GM19372 (cell line): ENCODE measurements around the gene ESPNL.
"Not testable (repeated sequence)": the region's sequence is repeated elsewhere in the genome, so short reads cannot be mapped to it uniquely, and the experiment has no call there.

Experiments
- ATAC-seq: cut with Tn5 transposase; IDR thresholded peaks from one replicate; pipeline ENCODE4 v1.9.1; 2021; ENCODE audit warnings: mild to moderate bottlenecking, low read depth, moderate library complexity; ENCODE audit not compliant: unreplicated experiment

ESPNL gene

GRCh38 chr2:238166391-238167343 lies 66.5 kb downstream of the ESPNL start:
- ATAC-seq: no peak

- ATAC-seq: no peak
Observed at GRCh38 chr2:238167344-238167715, 67.2 kb downstream of the ESPNL start.

- no peak for ATAC-seq
Observed at GRCh38 chr2:238167761-238168160, 67.6 kb downstream of the ESPNL start.

GRCh38 chr2:238168196-238169047 lies 68.3 kb downstream of the ESPNL start:
- ATAC-seq: no peak

GRCh38 chr2:238169048-238169707 lies 69.0 kb downstream of the ESPNL start:
- no peak for ATAC-seq

GRCh38 chr2:238169708-238170251 lies 69.6 kb downstream of the ESPNL start:
- no peak for ATAC-seq

- ATAC-seq: no peak
Observed at GRCh38 chr2:238170386-238171071, 70.4 kb downstream of the ESPNL start.

GRCh38 chr2:238171072-238171431 lies 70.9 kb downstream of the ESPNL start:
- not testable (repeated sequence) for ATAC-seq

- ATAC-seq: no peak
Observed at GRCh38 chr2:238171575-238172187, 71.5 kb downstream of the ESPNL start.

GRCh38 chr2:238172439-238172838 lies 72.3 kb downstream of the ESPNL start:
- ATAC-seq: no peak

GRCh38 chr2:238173692-238174091 lies 73.6 kb downstream of the ESPNL start:
- no peak for ATAC-seq

GRCh38 chr2:238174291-238174690 lies 74.2 kb downstream of the ESPNL start:
- no peak for ATAC-seq

- ATAC-seq: no peak
Observed at GRCh38 chr2:238174701-238175100, 74.6 kb downstream of the ESPNL start.

- no peak for ATAC-seq
Observed at GRCh38 chr2:238176613-238177012, 76.5 kb downstream of the ESPNL start.

- ATAC-seq: no peak
Observed at GRCh38 chr2:238180554-238180953, 80.4 kb downstream of the ESPNL start.

GRCh38 chr2:238182362-238182761 lies 82.2 kb downstream of the ESPNL start:
- no peak for ATAC-seq
